GM21529 (cell line): ENCODE data around the gene MTUS2.

Experiments
- ATAC-seq: cut with Tn5 transposase; IDR thresholded peaks from one replicate; pipeline ENCODE4 v1.9.1; 2021; ENCODE audit not compliant: unreplicated experiment

Gene MTUS2

DNA sequence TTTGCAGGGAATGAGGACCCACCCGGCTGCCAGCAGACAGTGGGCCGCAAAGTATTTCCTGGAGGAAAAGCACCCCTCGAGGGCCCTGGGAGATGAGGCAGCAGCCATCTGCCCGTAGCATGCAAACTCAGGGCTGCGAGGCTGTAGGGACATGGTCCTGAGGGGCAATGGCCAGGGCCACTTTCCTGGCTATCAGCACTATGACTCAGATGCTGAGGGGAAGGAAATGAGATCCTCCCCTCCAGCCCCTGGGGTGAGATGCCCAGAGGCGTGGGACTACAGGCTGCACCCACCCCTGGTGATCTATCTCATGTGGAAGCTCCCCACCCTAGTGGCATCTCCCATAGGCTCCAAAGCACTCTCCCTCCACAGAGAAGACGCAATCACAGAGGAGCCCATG is 695.2 kb downstream of the MTUS2 start:
- no peak for ATAC-seq

DNA sequence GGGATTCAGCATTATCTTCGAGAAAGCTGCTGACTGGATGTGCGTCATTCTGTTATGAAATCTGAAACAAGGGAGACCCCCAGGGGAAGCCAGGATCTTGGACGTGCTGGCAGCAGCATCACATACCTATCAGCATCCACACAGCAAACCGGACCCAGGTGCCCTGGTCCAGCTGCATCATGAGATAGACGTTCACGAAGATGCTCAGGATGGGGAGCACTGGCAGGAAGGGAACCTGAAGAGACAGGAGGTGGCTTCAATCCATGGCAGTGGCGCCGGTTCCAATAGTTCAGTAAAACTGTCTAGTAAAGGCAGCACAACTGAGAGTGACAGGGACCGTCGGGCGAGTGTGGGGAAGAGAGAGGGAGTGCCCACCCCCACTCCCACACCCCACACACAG is 695.9 kb downstream of the MTUS2 start:
- no peak for ATAC-seq

GRCh38 chr13:29516880-29517279 is 696.7 kb downstream of the MTUS2 start:
- no peak for ATAC-seq

GRCh38 chr13:29519921-29520320 is 699.8 kb downstream of the MTUS2 start:
- no peak for ATAC-seq

GRCh38 chr13:29520671-29521070 is 700.5 kb downstream of the MTUS2 start:
- no peak for ATAC-seq

DNA sequence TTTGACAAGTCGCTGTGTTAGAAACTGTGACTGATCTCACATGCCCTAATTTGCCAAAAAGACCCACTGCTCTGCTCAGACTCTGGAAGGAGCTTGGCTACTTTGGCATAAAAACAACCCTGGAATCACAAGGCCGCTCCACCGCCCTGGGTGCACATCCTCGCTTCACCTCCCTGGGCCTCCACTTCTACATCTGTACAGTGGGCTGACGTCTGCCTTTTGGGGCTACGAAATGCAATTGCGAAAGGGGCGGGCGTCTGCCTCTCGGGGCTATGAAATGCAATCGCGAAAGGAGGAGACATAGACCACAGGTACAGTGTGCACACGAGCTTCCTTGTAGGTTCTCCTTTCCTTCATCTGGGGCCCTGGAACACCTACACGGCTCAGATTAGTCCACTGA is 701.2 kb downstream of the MTUS2 start:
- no peak for ATAC-seq

DNA sequence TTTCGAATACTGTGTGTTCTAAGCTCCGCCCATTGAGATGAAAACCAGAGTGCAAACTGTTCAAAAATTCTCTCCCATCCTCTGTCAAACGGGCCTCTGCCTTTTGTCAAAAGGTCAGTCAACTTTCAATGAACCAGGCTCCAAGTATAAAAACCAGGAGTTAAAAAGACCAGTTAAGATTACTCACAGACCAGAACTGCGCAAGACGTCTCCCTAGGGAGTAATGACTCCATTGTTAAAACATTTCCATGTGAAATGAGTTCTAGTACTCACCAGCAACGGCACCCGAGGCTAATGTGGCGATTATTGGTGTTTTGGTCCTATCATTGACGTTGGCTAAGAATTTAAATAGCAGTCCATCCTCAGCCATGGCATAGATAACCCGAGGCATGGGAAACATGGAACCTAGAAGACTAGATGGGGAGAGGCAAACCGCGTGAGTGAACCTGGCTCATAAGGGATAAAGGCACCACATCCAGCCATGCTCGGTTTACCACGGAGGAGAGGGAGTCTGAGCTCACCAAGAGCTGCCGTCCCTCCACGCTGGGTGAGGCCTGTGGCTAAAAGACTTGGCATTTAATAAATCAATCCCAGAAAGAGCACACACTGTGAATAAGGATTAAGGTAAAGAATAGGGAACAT is 702.0 kb downstream of the MTUS2 start:
- no peak for ATAC-seq

- ATAC-seq = no peak
Observed at GRCh38 chr13:29523199-29523961, 703.2 kb downstream of the MTUS2 start.

DNA sequence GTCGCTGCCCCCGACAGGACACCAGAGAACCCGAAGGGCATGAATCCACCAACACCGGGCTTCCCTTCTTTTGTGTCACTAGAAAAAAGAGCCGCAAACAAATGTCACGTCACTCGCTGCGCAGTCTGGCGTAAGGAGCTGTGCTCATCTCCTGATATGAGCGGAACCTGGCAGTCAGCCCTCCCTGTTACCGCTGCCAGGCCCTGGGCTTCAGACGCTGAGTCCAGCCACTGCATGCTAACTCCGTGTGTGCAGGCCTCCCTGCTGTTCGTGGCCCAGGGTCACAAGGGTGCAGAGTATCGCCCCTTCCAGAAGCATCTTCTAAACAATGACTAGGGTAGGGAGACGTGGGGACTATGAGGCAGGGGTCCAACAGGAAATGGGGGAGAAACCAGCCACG is 704.0 kb downstream of the MTUS2 start:
- ATAC-seq = no peak

DNA sequence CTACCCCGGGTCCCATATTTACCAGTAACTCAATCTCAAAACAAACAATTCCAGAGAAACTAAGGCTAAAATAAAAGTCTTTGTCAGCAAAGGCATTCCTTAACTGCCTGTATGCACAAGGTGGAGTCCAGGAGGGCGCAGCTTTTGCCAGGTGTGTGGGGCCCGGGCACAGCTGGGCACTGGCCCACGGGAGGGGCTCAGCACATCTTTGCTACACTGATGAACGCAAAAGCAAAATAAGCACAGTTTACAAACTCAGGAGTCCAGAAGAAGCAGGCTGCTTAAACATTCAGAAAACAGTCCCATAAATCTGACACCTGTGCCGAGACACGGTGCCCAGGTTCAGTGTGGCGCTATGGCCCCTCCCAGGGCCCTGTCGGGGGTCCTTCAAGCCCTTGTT is 704.5 kb downstream of the MTUS2 start:
- ATAC-seq = no peak

- ATAC-seq = no peak
Observed at GRCh38 chr13:29525757-29526156, 705.6 kb downstream of the MTUS2 start.

DNA sequence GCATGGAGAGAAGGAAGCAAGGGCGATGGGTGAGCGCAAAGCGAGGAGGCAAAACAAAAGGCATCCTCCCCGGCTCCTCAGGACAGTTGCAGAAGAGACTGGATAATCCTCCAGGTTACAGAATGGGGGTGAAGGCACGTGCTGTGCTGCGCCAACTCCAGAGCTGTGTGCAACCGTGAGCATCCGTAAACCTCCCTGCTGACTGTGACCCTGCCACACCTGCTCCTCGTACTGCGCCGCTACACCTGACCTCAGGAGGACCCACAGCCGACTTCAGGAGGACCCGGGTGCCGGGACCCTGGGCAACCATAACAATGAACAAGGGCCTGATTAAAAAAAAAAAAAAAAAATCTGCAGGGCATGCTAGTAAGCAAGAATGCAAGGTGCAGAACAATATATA is 706.6 kb downstream of the MTUS2 start:
- ATAC-seq = no peak

GRCh38 chr13:29527511-29527910 is 707.4 kb downstream of the MTUS2 start:
- ATAC-seq = no peak

- no peak for ATAC-seq
Observed at GRCh38 chr13:29527916-29528315, 707.8 kb downstream of the MTUS2 start.

GRCh38 chr13:29529754-29530153 is 709.6 kb downstream of the MTUS2 start:
- ATAC-seq = no peak

- no peak for ATAC-seq
Observed at GRCh38 chr13:29530901-29531300, 710.8 kb downstream of the MTUS2 start.

DNA sequence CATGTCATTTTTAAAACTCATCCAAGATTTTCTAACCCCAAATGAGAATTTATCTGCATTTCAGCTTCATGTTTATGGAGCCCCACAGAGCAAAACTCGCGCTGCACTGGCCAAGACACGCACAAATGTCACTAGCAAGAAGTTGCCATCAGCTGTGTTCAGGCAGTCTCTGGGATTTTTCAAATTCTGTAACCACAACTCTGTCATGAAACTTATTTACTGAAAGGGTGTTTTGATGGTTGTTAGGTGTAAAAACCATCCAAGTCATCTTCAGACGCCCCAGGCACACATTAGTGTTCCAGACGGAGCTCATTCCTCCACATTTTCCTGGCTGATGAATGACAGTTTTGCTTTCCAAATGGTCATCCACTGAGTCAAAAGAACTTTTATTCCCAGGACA is 712.0 kb downstream of the MTUS2 start:
- ATAC-seq = no peak

- no peak for ATAC-seq
Observed at GRCh38 chr13:29532821-29533220, 712.7 kb downstream of the MTUS2 start.

- ATAC-seq = no peak
Observed at GRCh38 chr13:29534083-29534482, 713.9 kb downstream of the MTUS2 start.

- no peak for ATAC-seq
Observed at GRCh38 chr13:29535663-29536655, 715.8 kb downstream of the MTUS2 start.

DNA sequence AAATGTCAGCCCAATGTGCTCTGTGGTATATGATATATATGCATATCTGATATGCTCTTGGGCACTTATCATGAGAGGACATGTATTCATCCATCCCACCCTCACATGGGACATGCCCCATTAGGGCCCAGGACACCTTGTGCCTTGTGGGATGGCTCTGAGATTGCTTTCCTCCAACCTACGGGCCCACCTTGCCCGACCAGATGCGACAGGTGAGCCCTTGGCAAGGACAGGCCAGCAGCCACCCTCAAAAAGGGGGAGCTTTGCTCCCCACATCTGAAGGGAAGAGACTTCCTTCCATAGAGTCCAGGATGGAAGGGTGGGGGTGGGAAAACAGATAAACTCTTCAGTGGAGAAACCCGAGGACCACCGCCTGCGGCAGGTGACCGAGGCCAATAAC is 716.7 kb downstream of the MTUS2 start:
- ATAC-seq = no peak
